Psoas muscle (tissue), 8 donors: ENCODE data around the gene LDLRAD4. TPM values are rescaled to one million over a fixed set of nuclear protein-coding genes. Genes with fewer than 3 reads are reported as not detected.
A peak's percentile ranks its signal among the peaks of the same experiment; 100 is the strongest.

Experiments used
- ATAC-seq, 4 donors: fragments of 200-7000 bp; cut with Tn5 transposase; one replicate each; pipeline ENCODE4 v1.9.1; 2020; ENCODE audit warnings: moderate library complexity in 3 of 4, mild to moderate bottlenecking in 2 of 4
- DNase-seq, 2 donors: peaks; one replicate each; pipeline ENCODE4 v3.0.0-alpha.2; 2020
- H3K27ac ChIP-seq: fragments of 200-600 bp; one replicate; pipeline ENCODE4 v1.8.0; 2022
- H3K27me3 ChIP-seq, 3 donors: fragments of 200-600 bp in 1 of 3; one replicate each; pipeline versions ENCODE4 v1.6.1 to v1.8.0; 2013 to 2022; ENCODE audit warnings: low read length in 2 of 3, mild to moderate bottlenecking in 2 of 3, moderate library complexity in 1 of 3; ENCODE audit not compliant: insufficient read depth in 3 of 3
- H3K36me3 ChIP-seq, 2 donors: fragments of 200-600 bp in 1 of 2; one replicate each; pipeline versions ENCODE4 v1.6.1 to v1.8.0; 2013 to 2022; ENCODE audit warnings: low read depth in 1 of 2, mild to moderate bottlenecking in 1 of 2, moderate library complexity in 1 of 2; ENCODE audit not compliant: insufficient read depth in 1 of 2
- H3K4me1 ChIP-seq: fragments of 200-600 bp; one replicate; pipeline ENCODE4 v1.8.0; 2022
- H3K4me3 ChIP-seq: fragments of 200-600 bp; one replicate; pipeline ENCODE4 v1.8.0; 2022; ENCODE audit warnings: mild to moderate bottlenecking
- H3K9me3 ChIP-seq: fragments of 200-600 bp; one replicate; pipeline ENCODE4 v1.8.0; 2022
- CTCF ChIP-seq: fragments of 200-600 bp; IDR thresholded peaks from one replicate; pipeline ENCODE4 v1.8.0; 2022; ENCODE audit warnings: antibody characterized with exemption
- WGBS, 3 donors: extraction: QIAGEN DNeasy Blood & Tissue Kit; methylation state at CpG; one replicate each; pipeline versions ENCODE4 v1.1.6 to v1.1.7; 2013; 5-methylcytosine and 5-hydroxymethylcytosine counted together
- intact Hi-C, 2 donors: fragments of 100-400 bp; cut with DNase I; formaldehyde crosslinking; loops; one replicate each; pipeline versions ENCODE4 v1.11.0 to v1.14.2; 2022
- polyA plus RNA-seq, 3 donors: library from polyadenylated mRNA; stranded (reverse); fragments of 200-250 nt; gene quantifications; one replicate each; pipeline ENCODE4 v1.2.3, GENCODE V29; 2013
- total RNA-seq, 4 donors: library from RNA; stranded (reverse); fragmentation: NEBNext Ultra II Directional in 2 of 4; extraction: Animal tissue kit (Norgen Biotek cat#: 25700) in 2 of 4; gene quantifications; one replicate each; pipeline versions ENCODE4 v1.2.1 to v1.2.4, GENCODE V29; 2021 to 2023
- donor health status: healthy with polysubstance abuse.
- donor health status: DM: no; HTN: no; CAD: no; lungs with moderate emphysema.
- donor health status: Bipolar disorder and iron deficiency.
- donor health status: healthy.
- donor health status: DM: yes; HTN: yes; CAD: no.
- donor health status: DM: no; HTN: no; CAD: no.
- donor health status: DM: no; HTN: no; CAD: no.
- donor health status: DM: yes; HTN: yes; CAD: no.

Gene LDLRAD4
- total and polyA plus RNA-seq, 7 donors, result 1.8 to 13.9 (median 3.8) TPM

GRCh38 chr18:13441736-13442135 lies 223.2 kb downstream of the LDLRAD4 start:
- Histone ChIP-seq H3K27ac (no peak overlapping the region), H3K4me1 (peaks cover 8% of the 10 kb centered on the region), H3K27me3 (no peaks in the 10 kb centered on the region), H3K4me3 (no peak overlapping the region), H3K36me3 (no peaks in the 10 kb centered on the region), H3K9me3 (no peaks in the 10 kb centered on the region)
- DNase-seq (peak in 1 of 2 donors; percentile 2), ATAC-seq (no peak)
- 44 to 66% (median 49%) methylated on average over 3 of the region's 3 CpGs for WGBS, 3 donors
- intact Hi-C loops, result no loop called here
- no peak for TF ChIP-seq CTCF

GRCh38 chr18:13442451-13442850 lies 223.9 kb downstream of the LDLRAD4 start:
- no peak overlapping the region for H3K4me3 ChIP-seq
- no peak overlapping the region for H3K27ac ChIP-seq
- intact Hi-C loops, result no loop called here
- no peaks in the 10 kb centered on the region for H3K36me3 ChIP-seq
- TF ChIP-seq CTCF, result no peak
- ATAC-seq (no peak), DNase-seq (peak in 1 of 2 donors; percentile 37)
- WGBS, 3 donors, result 90 to 93% (median 92%) methylated on average over 16 to 17 of the region's 17 CpGs
- H3K9me3 ChIP-seq, result no peaks in the 10 kb centered on the region
- H3K27me3 ChIP-seq, result no peaks in the 10 kb centered on the region
- H3K4me1 ChIP-seq, result peaks cover 9% of the 10 kb centered on the region

- Histone ChIP-seq H3K4me3 (no peak overlapping the region), H3K9me3 (no peaks in the 10 kb centered on the region), H3K27ac (no peak overlapping the region), H3K36me3 (no peaks in the 10 kb centered on the region), H3K4me1 (peaks cover 15% of the 10 kb centered on the region), H3K27me3 (no peaks in the 10 kb centered on the region)
- WGBS, 3 donors, result 65 to 72% (median 70%) methylated on average over 14 of the region's 14 CpGs
- TF ChIP-seq CTCF, result no peak
- DNase-seq (no peak), ATAC-seq (no peak)
- intact Hi-C loops, result no loop called here
These were observed 225.0 kb downstream of the LDLRAD4 start for GRCh38 chr18:13443552-13443951.

- Histone ChIP-seq H3K27me3 (no peaks in the 10 kb centered on the region), H3K36me3 (no peaks in the 10 kb centered on the region), H3K27ac (no peak overlapping the region), H3K4me1 (peaks cover 20% of the 10 kb centered on the region), H3K4me3 (no peak overlapping the region), H3K9me3 (no peaks in the 10 kb centered on the region)
- no peak for ATAC-seq
- peak in 1 of 2 donors; percentile 38 for DNase-seq
- intact Hi-C loops, result loop anchor here in 1 of 2 donors (5.0 kb wide), 1 partner anchor 222 kb away; no protein-coding TSS in a partner anchor
- WGBS, 3 donors, result 77 to 83% (median 81%) methylated on average over 8 of the region's 8 CpGs
- no peak for TF ChIP-seq CTCF
These were observed 226.1 kb downstream of the LDLRAD4 start for GRCh38 chr18:13444430-13445240.
